ENCODE measurements around the gene EGFR. TPM values are rescaled to one million over a fixed set of nuclear protein-coding genes. Genes with fewer than 3 reads are reported as not detected.

EGFR gene
- total RNA-seq, 1 donor from 2014 or later: 5.0 TPM

- H3K4me3 Mint-ChIP-seq (ENCODE audit: unreplicated experiment): no peak overlapping the region
- no peaks in the 10 kb centered on the region for H3K27me3 Mint-ChIP-seq (ENCODE audit: unreplicated experiment)
- peaks cover 5% of the 10 kb centered on the region for H3K36me3 Mint-ChIP-seq (ENCODE audit: low read depth, unreplicated experiment)
- no peak for TF ChIP-seq CTCF (IDR thresholded peaks at IDR 0.05; ENCODE audit: unreplicated experiment)
- no peak overlapping the region for H3K27ac Mint-ChIP-seq (ENCODE audit: unreplicated experiment)
- no peaks in the 10 kb centered on the region for H3K9me3 Mint-ChIP-seq (ENCODE audit: unreplicated experiment)
- DNase-seq (ENCODE audit: low spot score): no peak
- H3K4me1 Mint-ChIP-seq (ENCODE audit: unreplicated experiment): no peaks in the 10 kb centered on the region
Measured at GRCh38 chr7:55202150-55202913, 183.5 kb downstream of the EGFR start.

GRCh38 chr7:55203300-55203699, 184.5 kb downstream of the EGFR start:
- Mint-ChIP-seq H3K4me3 (ENCODE audit: unreplicated experiment) (no peak overlapping the region), H3K36me3 (ENCODE audit: low read depth, unreplicated experiment) (peaks cover 5% of the 10 kb centered on the region), H3K27ac (ENCODE audit: unreplicated experiment) (no peak overlapping the region), H3K4me1 (ENCODE audit: unreplicated experiment) (no peaks in the 10 kb centered on the region), H3K9me3 (ENCODE audit: unreplicated experiment) (no peaks in the 10 kb centered on the region), H3K27me3 (ENCODE audit: unreplicated experiment) (no peaks in the 10 kb centered on the region)
- TF ChIP-seq CTCF (IDR thresholded peaks at IDR 0.05; ENCODE audit: unreplicated experiment): no peak
- no peak for DNase-seq (ENCODE audit: low spot score)

DNA sequence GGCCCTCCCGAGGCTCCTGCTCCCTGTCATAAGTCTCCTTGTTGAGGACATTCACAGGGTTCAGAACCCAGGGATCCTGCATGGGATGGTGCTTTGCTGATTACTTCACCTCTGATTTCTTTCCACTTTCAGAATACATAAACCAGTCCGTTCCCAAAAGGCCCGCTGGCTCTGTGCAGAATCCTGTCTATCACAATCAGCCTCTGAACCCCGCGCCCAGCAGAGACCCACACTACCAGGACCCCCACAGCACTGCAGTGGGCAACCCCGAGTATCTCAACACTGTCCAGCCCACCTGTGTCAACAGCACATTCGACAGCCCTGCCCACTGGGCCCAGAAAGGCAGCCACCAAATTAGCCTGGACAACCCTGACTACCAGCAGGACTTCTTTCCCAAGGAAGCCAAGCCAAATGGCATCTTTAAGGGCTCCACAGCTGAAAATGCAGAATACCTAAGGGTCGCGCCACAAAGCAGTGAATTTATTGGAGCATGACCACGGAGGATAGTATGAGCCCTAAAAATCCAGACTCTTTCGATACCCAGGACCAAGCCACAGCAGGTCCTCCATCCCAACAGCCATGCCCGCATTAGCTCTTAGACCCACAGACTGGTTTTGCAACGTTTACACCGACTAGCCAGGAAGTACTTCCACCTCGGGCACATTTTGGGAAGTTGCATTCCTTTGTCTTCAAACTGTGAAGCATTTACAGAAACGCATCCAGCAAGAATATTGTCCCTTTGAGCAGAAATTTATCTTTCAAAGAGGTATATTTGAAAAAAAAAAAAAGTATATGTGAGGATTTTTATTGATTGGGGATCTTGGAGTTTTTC, 186.5 kb downstream of the EGFR start:
- Mint-ChIP-seq H3K4me1 (ENCODE audit: unreplicated experiment) (no peaks in the 10 kb centered on the region), H3K27me3 (ENCODE audit: unreplicated experiment) (no peaks in the 10 kb centered on the region), H3K27ac (ENCODE audit: unreplicated experiment) (no peak overlapping the region)

DNA sequence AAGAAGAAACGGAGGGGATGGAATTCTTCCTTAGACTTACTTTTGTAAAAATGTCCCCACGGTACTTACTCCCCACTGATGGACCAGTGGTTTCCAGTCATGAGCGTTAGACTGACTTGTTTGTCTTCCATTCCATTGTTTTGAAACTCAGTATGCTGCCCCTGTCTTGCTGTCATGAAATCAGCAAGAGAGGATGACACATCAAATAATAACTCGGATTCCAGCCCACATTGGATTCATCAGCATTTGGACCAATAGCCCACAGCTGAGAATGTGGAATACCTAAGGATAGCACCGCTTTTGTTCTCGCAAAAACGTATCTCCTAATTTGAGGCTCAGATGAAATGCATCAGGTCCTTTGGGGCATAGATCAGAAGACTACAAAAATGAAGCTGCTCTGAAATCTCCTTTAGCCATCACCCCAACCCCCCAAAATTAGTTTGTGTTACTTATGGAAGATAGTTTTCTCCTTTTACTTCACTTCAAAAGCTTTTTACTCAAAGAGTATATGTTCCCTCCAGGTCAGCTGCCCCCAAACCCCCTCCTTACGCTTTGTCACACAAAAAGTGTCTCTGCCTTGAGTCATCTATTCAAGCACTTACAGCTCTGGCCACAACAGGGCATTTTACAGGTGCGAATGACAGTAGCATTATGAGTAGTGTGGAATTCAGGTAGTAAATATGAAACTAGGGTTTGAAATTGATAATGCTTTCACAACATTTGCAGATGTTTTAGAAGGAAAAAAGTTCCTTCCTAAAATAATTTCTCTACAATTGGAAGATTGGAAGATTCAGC, 187.6 kb downstream of the EGFR start:
- H3K9me3 Mint-ChIP-seq (ENCODE audit: unreplicated experiment): no peaks in the 10 kb centered on the region
- no peak overlapping the region for H3K4me3 Mint-ChIP-seq (ENCODE audit: unreplicated experiment)
- H3K36me3 Mint-ChIP-seq (ENCODE audit: low read depth, unreplicated experiment): peaks cover 5% of the 10 kb centered on the region
- no peaks in the 10 kb centered on the region for H3K4me1 Mint-ChIP-seq (ENCODE audit: unreplicated experiment)
- no peaks in the 10 kb centered on the region for H3K27me3 Mint-ChIP-seq (ENCODE audit: unreplicated experiment)
- TF ChIP-seq CTCF (IDR thresholded peaks at IDR 0.05; ENCODE audit: unreplicated experiment): no peak
- DNase-seq (ENCODE audit: low spot score): no peak
- no peak overlapping the region for H3K27ac Mint-ChIP-seq (ENCODE audit: unreplicated experiment)

More for the DNA sequence above, 186.5 kb downstream of the EGFR start:
- Mint-ChIP-seq H3K4me3 (ENCODE audit: unreplicated experiment) (no peak overlapping the region), H3K36me3 (ENCODE audit: low read depth, unreplicated experiment) (peaks cover 5% of the 10 kb centered on the region), H3K9me3 (ENCODE audit: unreplicated experiment) (no peaks in the 10 kb centered on the region)
- DNase-seq (ENCODE audit: low spot score): no peak
- TF ChIP-seq CTCF (IDR thresholded peaks at IDR 0.05; ENCODE audit: unreplicated experiment): no peak
